HEK293 (cell line): ENCODE results near the gene PANX1.

Experiments used
- CTCF ChIA-PET: fragments of 350-600 bp; formaldehyde crosslinking; extraction: SDS; loops from one replicate; lab custom pipeline; 2021; ENCODE audit warnings: antibody characterized with exemption; lab: Yijun Ruan, JAX
- POLR2A ChIA-PET: fragments of 300-600 bp; formaldehyde crosslinking; extraction: SDS; loops from one replicate; lab custom pipeline; 2020; ENCODE audit warnings: antibody characterized with exemption, inconsistent platforms; lab: Yijun Ruan, JAX
- H3K27ac ChIP-seq: fragments of 200-500 bp; sonication (Bioruptor generic); 2 replicates; pipeline ENCODE4 v1.5.1; 2014; ENCODE audit warnings: low read depth, low read length, control low read depth, inconsistent platforms; ENCODE audit errors: extremely low read depth
- H3K36me3 ChIP-seq, 2 experiments: fragments of 200-500 bp in 1 of 2; sonication (Bioruptor generic) in 1 of 2; 1 replicate in 1 of 2; 2 replicates in 1 of 2; pipeline ENCODE4 v1.5.1; 2014 to 2017; ENCODE audit warnings: inconsistent platforms in 2 of 2, low read length in 2 of 2; ENCODE audit not compliant: control insufficient read depth in 2 of 2, insufficient read depth in 1 of 2
- H3K4me1 ChIP-seq: fragments of 200-500 bp; sonication (Bioruptor generic); 2 replicates; pipeline ENCODE4 v1.5.1; 2014; ENCODE audit warnings: mild to moderate bottlenecking, low read length, inconsistent platforms; ENCODE audit not compliant: control insufficient read depth, insufficient read depth
- H3K4me3 ChIP-seq: 2 replicates; pipeline ENCODE4 v1.5.1; 2011; ENCODE audit warnings: low read depth, mild to moderate bottlenecking, control low read depth, low read length, moderate library complexity
- H3K9me3 ChIP-seq: fragments of 200-500 bp; sonication (Bioruptor generic); 2 replicates; pipeline ENCODE4 v1.5.1; 2014; ENCODE audit warnings: low read depth, low read length, inconsistent platforms; ENCODE audit not compliant: control insufficient read depth, insufficient read depth
- KLF17 ChIP-seq: fragments of 450-650 bp; formaldehyde crosslinking; IDR thresholded peaks from 2 replicates; pipeline ENCODE4 v1.5.1; 2016; ENCODE audit warnings: missing biosample characterization, missing genetic modification characterization
- PBX3 ChIP-seq: sonication (generic); formaldehyde crosslinking; IDR thresholded peaks from 2 replicates; pipeline ENCODE4 v1.8.1; 2022; ENCODE audit warnings: mild to moderate bottlenecking, moderate library complexity, missing genetic modification reagents
- PRDM6 ChIP-seq: fragments of 450-650 bp; formaldehyde crosslinking; IDR thresholded peaks from 2 replicates; pipeline ENCODE4 v1.5.1; 2017; ENCODE audit warnings: missing biosample characterization, missing genetic modification characterization
- RBAK ChIP-seq: fragments of 450-650 bp; formaldehyde crosslinking; IDR thresholded peaks from 2 replicates; pipeline ENCODE4 v1.5.1; 2016; ENCODE audit warnings: missing biosample characterization, missing genetic modification characterization
- ZBTB21 ChIP-seq: fragments of 450-650 bp; formaldehyde crosslinking; IDR thresholded peaks from 2 replicates; pipeline ENCODE4 v1.5.1; 2017; ENCODE audit warnings: missing biosample characterization, missing genetic modification characterization
- ZBTB48 ChIP-seq: fragments of 450-650 bp; formaldehyde crosslinking; IDR thresholded peaks from 2 replicates; pipeline ENCODE4 v1.5.1; 2016; ENCODE audit warnings: missing biosample characterization, missing genetic modification characterization
- ZNF146 ChIP-seq: fragments of 450-650 bp; formaldehyde crosslinking; IDR thresholded peaks from 2 replicates; pipeline ENCODE4 v1.5.1; 2016; ENCODE audit warnings: missing biosample characterization, missing genetic modification characterization
- ZNF157 ChIP-seq: fragments of 450-650 bp; formaldehyde crosslinking; IDR thresholded peaks from 2 replicates; pipeline ENCODE4 v1.5.1; 2016; ENCODE audit warnings: missing biosample characterization, missing genetic modification characterization
- ZNF23 ChIP-seq: fragments of 450-650 bp; formaldehyde crosslinking; IDR thresholded peaks from 2 replicates; pipeline ENCODE4 v1.5.1; 2016; ENCODE audit warnings: missing biosample characterization, missing genetic modification characterization, borderline replicate concordance
- ZNF24 ChIP-seq: fragments of 450-650 bp; formaldehyde crosslinking; IDR thresholded peaks from 2 replicates; pipeline ENCODE4 v1.5.1; 2016; ENCODE audit warnings: missing biosample characterization, missing genetic modification characterization
- ZNF274 ChIP-seq, 2 experiments: fragments of 200-500 bp in 1 of 2; fragments of 450-650 bp in 1 of 2; sonication (Bioruptor generic) in 1 of 2; formaldehyde crosslinking in 1 of 2; IDR thresholded peaks; 2 replicates each; pipeline versions ENCODE4 v1.5.1 to v1.6.1; 2014 to 2016; ENCODE audit warnings: borderline replicate concordance in 1 of 2, inconsistent platforms in 1 of 2, low read length in 1 of 2, missing biosample characterization in 1 of 2, missing genetic modification characterization in 1 of 2
- ZNF362 ChIP-seq: fragments of 450-650 bp; formaldehyde crosslinking; IDR thresholded peaks from 2 replicates; pipeline ENCODE4 v1.5.1; 2016; ENCODE audit warnings: missing biosample characterization, missing genetic modification characterization
- ZNF423 ChIP-seq: fragments of 450-650 bp; formaldehyde crosslinking; IDR thresholded peaks from 2 replicates; pipeline ENCODE4 v1.5.1; 2016; ENCODE audit warnings: missing biosample characterization, missing genetic modification characterization
- ZNF529 ChIP-seq: fragments of 450-650 bp; formaldehyde crosslinking; IDR thresholded peaks from 2 replicates; pipeline ENCODE4 v1.5.1; 2017; ENCODE audit warnings: missing genetic modification characterization, missing biosample characterization; ENCODE audit not compliant: insufficient replicate concordance
- ZNF558 ChIP-seq: fragments of 450-650 bp; formaldehyde crosslinking; IDR thresholded peaks from 2 replicates; pipeline ENCODE4 v1.5.1; 2016; ENCODE audit warnings: missing biosample characterization, missing genetic modification characterization
- ZNF624 ChIP-seq: fragments of 450-650 bp; formaldehyde crosslinking; IDR thresholded peaks from 2 replicates; pipeline ENCODE4 v1.5.1; 2017; ENCODE audit warnings: missing biosample characterization, missing genetic modification characterization
- ZNF792 ChIP-seq: fragments of 450-650 bp; formaldehyde crosslinking; IDR thresholded peaks from 2 replicates; pipeline ENCODE4 v1.5.1; 2016; ENCODE audit warnings: missing biosample characterization, missing genetic modification characterization
- ZNF843 ChIP-seq: fragments of 450-650 bp; formaldehyde crosslinking; IDR thresholded peaks from 2 replicates; pipeline ENCODE4 v1.5.1; 2016; ENCODE audit warnings: missing biosample characterization, missing genetic modification characterization

The PANX1 gene

GRCh38 chr11:94149431-94150017 is 20.9 kb downstream of the PANX1 start (continued):
- TF ChIP-seq ZNF362 (tag by site-specific recombination) (no peak), PRDM6 (tag by site-specific recombination) (peak; percentile 86), ZBTB48 (tag by site-specific recombination) (no peak)

- POLR2A ChIA-PET: interaction anchor here (1.2 to 1.6 kb wide), 2 partner anchors 8 to 14 kb away, joined by 3 read pairs; no protein-coding TSS in a partner anchor
- no peak overlapping the region for H3K27ac ChIP-seq
- TF ChIP-seq ZNF274 (IDR thresholded peaks at IDR 0.05; ENCODE audit: low read length): no peak
- no peak for TF ChIP-seq ZNF274 (tag by site-specific recombination; IDR thresholded peaks at IDR 0.05; ENCODE audit: borderline replicate concordance)
- TF ChIP-seq ZNF423 (tag by site-specific recombination): no peak
- no peak for TF ChIP-seq ZBTB21 (tag by site-specific recombination)
- TF ChIP-seq ZNF24 (tag by site-specific recombination): no peak
- TF ChIP-seq ZNF558 (tag by site-specific recombination): no peak
- no peak for TF ChIP-seq ZNF843 (tag by site-specific recombination)
- TF ChIP-seq ZNF624 (tag by site-specific recombination): no peak
- TF ChIP-seq KLF17 (tag by site-specific recombination): no peak
- TF ChIP-seq PBX3 (CRISPR knock-in tag): no peak
- TF ChIP-seq RBAK (tag by site-specific recombination): no peak
- TF ChIP-seq ZNF146 (tag by site-specific recombination): no peak
- no peak for TF ChIP-seq ZNF23 (tag by site-specific recombination)
- no peak for TF ChIP-seq ZNF792 (tag by site-specific recombination)
- no peak for TF ChIP-seq ZNF529 (tag by site-specific recombination)
- TF ChIP-seq ZNF157 (tag by site-specific recombination): no peak
- H3K4me1 ChIP-seq: peaks cover 38% of the 10 kb centered on the region
- no peaks in the 10 kb centered on the region for H3K36me3 ChIP-seq
- H3K4me3 ChIP-seq: no peak overlapping the region
- H3K9me3 ChIP-seq: no peaks in the 10 kb centered on the region
- CTCF ChIA-PET: interaction anchor here (0.6 to 2.1 kb wide), 4 partner anchors 10 to 1000 kb away, joined by 3 to 14 read pairs (median 4); no protein-coding TSS in a partner anchor
These were observed 21.4 kb downstream of the PANX1 start for GRCh38 chr11:94150056-94150455.
